ENCODE data around the gene AP3B1. TPM values are rescaled to one million over a fixed set of nuclear protein-coding genes. Genes with fewer than 3 reads are reported as not detected.

Gene AP3B1
- polyA plus RNA-seq, 1 experiment: 67.0 TPM

- ChIA-PET POLR2A (no interaction called here), CTCF (no interaction called here)
- DNase-seq (ENCODE audit: low read depth, low spot score): no peak
- Histone ChIP-seq H3K4me3 (ENCODE audit: low read depth, low read length) (no peak overlapping the region), H3K9me3 (ENCODE audit: control insufficient read depth, insufficient read depth, low read length) (no peaks in the 10 kb centered on the region), H3K27me3 (ENCODE audit: control insufficient read depth, insufficient read depth, low read length) (no peaks in the 10 kb centered on the region), H3K27ac (ENCODE audit: low read depth, low read length) (no peak overlapping the region)
- no peak for TF ChIP-seq CTCF (IDR thresholded peaks at IDR 0.05; ENCODE audit: low read depth, low read length)
Observed at GRCh38 chr5:78041805-78042204, 252.7 kb downstream of the AP3B1 start.

GRCh38 chr5:78025540-78025939 lies 269.0 kb downstream of the AP3B1 start:
- ChIA-PET POLR2A (no interaction called here), CTCF (no interaction called here)
- Histone ChIP-seq H3K4me3 (ENCODE audit: low read depth, low read length) (no peak overlapping the region), H3K27me3 (ENCODE audit: control insufficient read depth, insufficient read depth, low read length) (no peaks in the 10 kb centered on the region), H3K27ac (ENCODE audit: low read depth, low read length) (no peak overlapping the region), H3K9me3 (ENCODE audit: control insufficient read depth, insufficient read depth, low read length) (no peaks in the 10 kb centered on the region)
- DNase-seq (ENCODE audit: low read depth, low spot score): no peak
- TF ChIP-seq CTCF (IDR thresholded peaks at IDR 0.05; ENCODE audit: low read depth, low read length): no peak

GRCh38 chr5:78019744-78020143 lies 274.8 kb downstream of the AP3B1 start:
- no peaks in the 10 kb centered on the region for H3K9me3 ChIP-seq (ENCODE audit: control insufficient read depth, insufficient read depth, low read length)
- no peaks in the 10 kb centered on the region for H3K27me3 ChIP-seq (ENCODE audit: control insufficient read depth, insufficient read depth, low read length)
- no peak for DNase-seq (ENCODE audit: low read depth, low spot score)
- TF ChIP-seq CTCF (IDR thresholded peaks at IDR 0.05; ENCODE audit: low read depth, low read length): no peak
- H3K4me3 ChIP-seq (ENCODE audit: low read depth, low read length): no peak overlapping the region
- CTCF ChIA-PET: no interaction called here
- POLR2A ChIA-PET: no interaction called here
- no peak overlapping the region for H3K27ac ChIP-seq (ENCODE audit: low read depth, low read length)

- Histone ChIP-seq H3K4me3 (ENCODE audit: low read depth, low read length) (no peak overlapping the region), H3K9me3 (ENCODE audit: control insufficient read depth, insufficient read depth, low read length) (no peaks in the 10 kb centered on the region), H3K27me3 (ENCODE audit: control insufficient read depth, insufficient read depth, low read length) (no peaks in the 10 kb centered on the region), H3K27ac (ENCODE audit: low read depth, low read length) (no peak overlapping the region)
- CTCF ChIA-PET: interaction anchor here (0.6 kb wide), 1 partner anchor 8 kb away, joined by 3 read pairs; no protein-coding TSS in a partner anchor
- TF ChIP-seq CTCF (IDR thresholded peaks at IDR 0.05; ENCODE audit: low read depth, low read length): no peak
- DNase-seq (ENCODE audit: low read depth, low spot score): no peak
- POLR2A ChIA-PET: no interaction called here
Observed at GRCh38 chr5:78016863-78017529, 277.5 kb downstream of the AP3B1 start.

- Histone ChIP-seq H3K4me3 (ENCODE audit: low read depth, low read length) (peak overlapping the region; percentile 39), H3K27ac (ENCODE audit: low read depth, low read length) (peak overlapping the region; percentile 49), H3K27me3 (ENCODE audit: control insufficient read depth, insufficient read depth, low read length) (no peaks in the 10 kb centered on the region), H3K9me3 (ENCODE audit: control insufficient read depth, insufficient read depth, low read length) (no peaks in the 10 kb centered on the region)
- TF ChIP-seq CTCF (IDR thresholded peaks at IDR 0.05; ENCODE audit: low read depth, low read length): no peak; the same call in 1 of the 2 replicates
- ChIA-PET CTCF (interaction anchor here (0.7 to 2.5 kb wide), 11 partner anchors 9 to 449 kb away, joined by 3 to 17 read pairs (median 4); no protein-coding TSS in a partner anchor), POLR2A (interaction anchor here (0.5 to 0.9 kb wide), 3 partner anchors 127 to 270 kb away, joined by 3 to 7 read pairs (median 5); no protein-coding TSS in a partner anchor)
- peak; percentile 80 for DNase-seq (ENCODE audit: low read depth, low spot score)
Observed at GRCh38 chr5:78009937-78010527, 284.5 kb downstream of the AP3B1 start.

All from AG04450 (cell line).